H1 (cell line): ENCODE data around the gene FBLN5. TPM values are rescaled to one million over a fixed set of nuclear protein-coding genes. Genes with fewer than 3 reads are reported as not detected.

Experiments used
- CBX8 ChIP-seq: fragments of 300-800, 300-1000 bp; sonication (generic); IDR thresholded peaks from 2 replicates; pipeline ENCODE4 v1.7.1; 2016; ENCODE audit warnings: low read depth, low read length, borderline replicate concordance
- CHD2 ChIP-seq: IDR thresholded peaks from 2 replicates; pipeline ENCODE4 v1.6.1; 2012; ENCODE audit warnings: low read length, improper control_type of control experiment
- CHD7 ChIP-seq: fragments of 300-600 bp; sonication (generic); IDR thresholded peaks from 2 replicates; pipeline ENCODE4 v1.7.1; 2012; ENCODE audit warnings: low read length, moderate library complexity, mild to moderate bottlenecking, inconsistent platforms; ENCODE audit not compliant: insufficient replicate concordance
- CTBP2 ChIP-seq: IDR thresholded peaks from 2 replicates; pipeline ENCODE4 v1.7.0; 2011; ENCODE audit warnings: borderline replicate concordance, mild to moderate bottlenecking, moderate library complexity, mixed read lengths, low read length; ENCODE audit not compliant: insufficient read depth, insufficient read length
- EP300 ChIP-seq, 2 experiments: IDR thresholded peaks; 1 replicate in 1 of 2; 2 replicates in 1 of 2; pipeline ENCODE4 v1.6.1; 2011 to 2012; ENCODE audit warnings: low read depth in 2 of 2, low read length in 2 of 2, mild to moderate bottlenecking in 2 of 2, borderline replicate concordance in 1 of 2, inconsistent platforms in 1 of 2, moderate library complexity in 1 of 2
- NANOG ChIP-seq: IDR thresholded peaks from 2 replicates; pipeline ENCODE4 v1.6.1; 2011; ENCODE audit warnings: low read length, low read depth, mild to moderate bottlenecking, inconsistent platforms; ENCODE audit not compliant: insufficient read depth, poor library complexity, severe bottlenecking
- POLR2A ChIP-seq, 2 experiments: IDR thresholded peaks; 1 replicate in 1 of 2; 2 replicates in 1 of 2; pipeline ENCODE4 v1.6.1; 2011; ENCODE audit warnings: low read depth in 2 of 2, low read length in 2 of 2, mild to moderate bottlenecking in 2 of 2; ENCODE audit errors: control extremely low read depth in 1 of 2
- RFX5 ChIP-seq: IDR thresholded peaks from 2 replicates; pipeline ENCODE4 v1.6.1; 2011; ENCODE audit warnings: low read depth, low read length, improper control_type of control experiment, borderline replicate concordance
- SP1 ChIP-seq: IDR thresholded peaks from 2 replicates; pipeline ENCODE4 v1.6.1; 2011; ENCODE audit warnings: low read depth, low read length
- SRF ChIP-seq: IDR thresholded peaks from 2 replicates; pipeline ENCODE4 v1.6.1; 2011; ENCODE audit warnings: mild to moderate bottlenecking, low read depth, low read length, moderate library complexity
- polyA plus RNA-seq, 7 experiments: library from polyadenylated mRNA; depleted of rRNA in 3 of 7; stranded (reverse) in 5 of 7; unstranded in 2 of 7; fragments of >200 nt in 5 of 7; fragments of 200-250 nt in 2 of 7; gene quantifications; 1 replicate in 5 of 7; 2 replicates in 1 of 7; 4 replicates in 1 of 7; pipeline versions ENCODE4 v1.2.1 to v1.2.3, GENCODE V29; 2011 to 2013; ENCODE audit warnings: missing spikeins in 2 of 7, mixed read lengths in 2 of 7
- total RNA-seq: library from RNA; stranded (reverse); fragmentation: NEBNext Ultra II Directional; extraction: Animal tissue kit (Norgen Biotek cat#: 25700); gene quantifications from 2 replicates; pipeline ENCODE4 v1.2.1, GENCODE V29; 2021
- TF ChIP-seq, protein P1 (sequence below): IDR thresholded peaks from 2 replicates; pipeline ENCODE4 v1.6.1; 2012; ENCODE audit warnings: inconsistent platforms

Gene FBLN5
- total and polyA plus RNA-seq, 2 of the 8 experiments (the other 6 are each of a cell fraction or from before 2014, with no cell fraction given): 0.88 to 3.5 TPM

- TF ChIP-seq, protein P1, sequence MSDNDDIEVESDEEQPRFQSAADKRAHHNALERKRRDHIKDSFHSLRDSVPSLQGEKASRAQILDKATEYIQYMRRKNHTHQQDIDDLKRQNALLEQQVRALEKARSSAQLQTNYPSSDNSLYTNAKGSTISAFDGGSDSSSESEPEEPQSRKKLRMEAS: no peak
- TF ChIP-seq CHD2 (no peak), EP300 (IDR thresholded peaks at IDR 0.05; ENCODE audit: borderline replicate concordance in 1 of 2, low read depth in 2 of 2, low read length in 2 of 2) (no peak), CHD7 (no peak), NANOG (no peak), RFX5 (no peak), SP1 (no peak), CBX8 (no peak), CTBP2 (no peak), SRF (no peak), POLR2A (IDR thresholded peaks at IDR 0.05; ENCODE audit: control extremely low read depth in 1 of 2, low read depth in 2 of 2, low read length in 2 of 2) (no peak)
Measured at GRCh38 chr14:91896419-91896818, 51.1 kb downstream of the FBLN5 start (continued).
